ENCODE data around the gene PCK2.
A peak's percentile ranks its signal among the peaks of the same experiment; 100 is the strongest.

Gene PCK2

GRCh38 chr14:24092505-24093206, 1.5 kb upstream of the PCK2 start:
- peak overlapping the region; percentile 22 for H2BK15ac ChIP-seq (ENCODE audit: low read length)
- WGBS, 2 donors (ENCODE audit: extremely low coverage in 2 of 2, insufficient read length in 2 of 2, insufficient replicate concordance in 1 of 2) = no CpG with 5 or more reads among the region's 4 CpGs
- no peak overlapping the region for H3K9ac ChIP-seq (ENCODE audit: low read depth, low read length, poor library complexity)
- H2BK5ac ChIP-seq (ENCODE audit: low read length) = no peak overlapping the region
- no peak overlapping the region for H3K4me3 ChIP-seq (ENCODE audit: low read length in 2 of 2)
- H2AK5ac ChIP-seq (ENCODE audit: low read depth, low read length) = no peak overlapping the region
- no peak overlapping the region for H4K8ac ChIP-seq (ENCODE audit: low read depth, low read length)
- peaks cover 14% of the 10 kb centered on the region in 2 donors for H3K4me1 ChIP-seq (ENCODE audit: control insufficient read depth in 2 of 2, insufficient read depth in 1 of 2, low read depth in 1 of 2, low read length in 2 of 2)
- no peak overlapping the region for H3K4ac ChIP-seq (ENCODE audit: low read length)
- no peaks in the 10 kb centered on the region for H3K9me3 ChIP-seq (replicated peaks in 1 of 2; ENCODE audit: control insufficient read depth in 2 of 2, insufficient read depth in 1 of 2, low read depth in 1 of 2, low read length in 2 of 2)
- H3K27me3 ChIP-seq (ENCODE audit: control insufficient read depth in 3 of 3, insufficient read depth in 3 of 3, low read depth in 1 of 3, low read length in 3 of 3) = no peaks in the 10 kb centered on the region
- no peak overlapping the region for H2AFZ ChIP-seq (ENCODE audit: low read length)
- H3K27ac ChIP-seq (replicated peaks; ENCODE audit: low read length) = no peak overlapping the region
- no peak overlapping the region for H3K4me2 ChIP-seq (ENCODE audit: insufficient read depth, low read length, poor library complexity, severe bottlenecking)
- no peaks in the 10 kb centered on the region for H3K79me1 ChIP-seq (ENCODE audit: low read depth, low read length)
- no peak overlapping the region for H3K14ac ChIP-seq (ENCODE audit: low read length)
- H4K91ac ChIP-seq (ENCODE audit: low read depth, low read length, poor library complexity) = no peak overlapping the region
- no peak overlapping the region for H3K18ac ChIP-seq (ENCODE audit: low read length)
- peaks cover 0 to 3% of the 10 kb centered on the region in 2 donors for H3K36me3 ChIP-seq (replicated peaks in 1 of 2; ENCODE audit: control insufficient read depth in 2 of 2, insufficient read depth in 2 of 2, low read length in 2 of 2)
- H3K23ac ChIP-seq (ENCODE audit: low read depth, low read length, poor library complexity) = no peak overlapping the region
- H2BK120ac ChIP-seq (ENCODE audit: low read depth, low read length) = no peak overlapping the region
- no peak overlapping the region for H2BK12ac ChIP-seq (ENCODE audit: low read length)
- DNase-seq (ENCODE audit: low spot score) = no peak

GRCh38 chr14:24093207-24093900, 757 bp upstream of the PCK2 start:
- no peaks in the 10 kb centered on the region for H3K9me3 ChIP-seq (replicated peaks in 1 of 2; ENCODE audit: control insufficient read depth in 2 of 2, insufficient read depth in 1 of 2, low read depth in 1 of 2, low read length in 2 of 2)
- WGBS, 2 donors (ENCODE audit: extremely low coverage in 2 of 2, insufficient read length in 2 of 2, insufficient replicate concordance in 1 of 2) = no CpG with 5 or more reads among the region's 19 CpGs
- no peaks in the 10 kb centered on the region for H3K79me1 ChIP-seq (ENCODE audit: low read depth, low read length)
- peak overlapping the region; percentile 5 for H2BK15ac ChIP-seq (ENCODE audit: low read length)
- no peak overlapping the region for H3K4me2 ChIP-seq (ENCODE audit: insufficient read depth, low read length, poor library complexity, severe bottlenecking)
- H3K36me3 ChIP-seq (replicated peaks in 1 of 2; ENCODE audit: control insufficient read depth in 2 of 2, insufficient read depth in 2 of 2, low read length in 2 of 2) = peaks cover 5 to 6% of the 10 kb centered on the region in 2 donors
- peak overlapping the region in 1 of 2 donors; percentile 73 for H3K4me3 ChIP-seq (ENCODE audit: low read length in 2 of 2)
- H3K4ac ChIP-seq (ENCODE audit: low read length) = no peak overlapping the region
- peak overlapping the region; percentile 34 for H3K27ac ChIP-seq (replicated peaks; ENCODE audit: low read length)
- H3K27me3 ChIP-seq (ENCODE audit: control insufficient read depth in 3 of 3, insufficient read depth in 3 of 3, low read depth in 1 of 3, low read length in 3 of 3) = no peaks in the 10 kb centered on the region
- no peak overlapping the region for H3K23ac ChIP-seq (ENCODE audit: low read depth, low read length, poor library complexity)
- H4K8ac ChIP-seq (ENCODE audit: low read depth, low read length) = no peak overlapping the region
- peak overlapping the region; percentile 97 for H2AFZ ChIP-seq (ENCODE audit: low read length)
- H2AK5ac ChIP-seq (ENCODE audit: low read depth, low read length) = peak overlapping the region; percentile 36
- peak overlapping the region; percentile 50 for H3K18ac ChIP-seq (ENCODE audit: low read length)
- H2BK5ac ChIP-seq (ENCODE audit: low read length) = no peak overlapping the region
- no peak overlapping the region for H3K14ac ChIP-seq (ENCODE audit: low read length)
- H3K4me1 ChIP-seq (ENCODE audit: control insufficient read depth in 2 of 2, insufficient read depth in 1 of 2, low read depth in 1 of 2, low read length in 2 of 2) = peaks cover 14% of the 10 kb centered on the region in 2 donors
- H2BK120ac ChIP-seq (ENCODE audit: low read depth, low read length) = no peak overlapping the region
- no peak overlapping the region for H3K9ac ChIP-seq (ENCODE audit: low read depth, low read length, poor library complexity)
- no peak overlapping the region for H4K91ac ChIP-seq (ENCODE audit: low read depth, low read length, poor library complexity)
- no peak overlapping the region for H2BK12ac ChIP-seq (ENCODE audit: low read length)
- no peak for DNase-seq (ENCODE audit: low spot score)

GRCh38 chr14:24094841-24095270, 745 bp downstream of the PCK2 start:
- no peak overlapping the region for H2BK12ac ChIP-seq (ENCODE audit: low read length)
- H4K91ac ChIP-seq (ENCODE audit: low read depth, low read length, poor library complexity) = no peak overlapping the region
- H3K23ac ChIP-seq (ENCODE audit: low read depth, low read length, poor library complexity) = no peak overlapping the region
- peak overlapping the region; percentile 73 to 92 for H3K4me3 ChIP-seq (ENCODE audit: low read length in 2 of 2)
- DNase-seq (ENCODE audit: low spot score) = no peak
- peak overlapping the region; percentile 79 for H2BK15ac ChIP-seq (ENCODE audit: low read length)
- peak overlapping the region; percentile 66 for H2BK5ac ChIP-seq (ENCODE audit: low read length)
- H4K8ac ChIP-seq (ENCODE audit: low read depth, low read length) = peak overlapping the region; percentile 29
- H3K4me2 ChIP-seq (ENCODE audit: insufficient read depth, low read length, poor library complexity, severe bottlenecking) = peak overlapping the region; percentile 83
- H3K79me1 ChIP-seq (ENCODE audit: low read depth, low read length) = no peaks in the 10 kb centered on the region
- H3K4ac ChIP-seq (ENCODE audit: low read length) = no peak overlapping the region
- peak overlapping the region; percentile 97 for H2AFZ ChIP-seq (ENCODE audit: low read length)
- peak overlapping the region; percentile 95 for H3K18ac ChIP-seq (ENCODE audit: low read length)
- H3K36me3 ChIP-seq (replicated peaks in 1 of 2; ENCODE audit: control insufficient read depth in 2 of 2, insufficient read depth in 2 of 2, low read length in 2 of 2) = peaks cover 16 to 17% of the 10 kb centered on the region in 2 donors
- no peaks in the 10 kb centered on the region for H3K9me3 ChIP-seq (replicated peaks in 1 of 2; ENCODE audit: control insufficient read depth in 2 of 2, insufficient read depth in 1 of 2, low read depth in 1 of 2, low read length in 2 of 2)
- WGBS, 2 donors (ENCODE audit: extremely low coverage in 2 of 2, insufficient read length in 2 of 2, insufficient replicate concordance in 1 of 2) = no CpG with 5 or more reads among the region's 14 CpGs
- H3K14ac ChIP-seq (ENCODE audit: low read length) = peak overlapping the region; percentile 64
- peaks cover 14% of the 10 kb centered on the region in 2 donors for H3K4me1 ChIP-seq (ENCODE audit: control insufficient read depth in 2 of 2, insufficient read depth in 1 of 2, low read depth in 1 of 2, low read length in 2 of 2)
- peak overlapping the region; percentile 81 for H2BK120ac ChIP-seq (ENCODE audit: low read depth, low read length)
- H3K9ac ChIP-seq (ENCODE audit: low read depth, low read length, poor library complexity) = peak overlapping the region; percentile 91
- H2AK5ac ChIP-seq (ENCODE audit: low read depth, low read length) = peak overlapping the region; percentile 64
- no peak overlapping the region for H3K27ac ChIP-seq (replicated peaks; ENCODE audit: low read length)
- no peaks in the 10 kb centered on the region for H3K27me3 ChIP-seq (ENCODE audit: control insufficient read depth in 3 of 3, insufficient read depth in 3 of 3, low read depth in 1 of 3, low read length in 3 of 3)

Measured in neuronal stem cell (in vitro differentiated cells).